Liver (tissue), 9 donors: ENCODE data around the gene KCNQ1. TPM values are rescaled to one million over a fixed set of nuclear protein-coding genes. Genes with fewer than 3 reads are reported as not detected.

ENCODE experiments used
- DNase-seq: peaks from one replicate; pipeline ENCODE4 v3.0.0-alpha.2; 2017; ENCODE audit warnings: low spot score
- H3K27ac ChIP-seq, 2 donors: one replicate each; pipeline ENCODE4 v1.7.0; 2013; ENCODE audit warnings: inconsistent platforms in 2 of 2, low read length in 2 of 2, control low read depth in 1 of 2, low read depth in 1 of 2, mild to moderate bottlenecking in 1 of 2
- H3K27me3 ChIP-seq, 4 donors: one replicate each; pipeline versions ENCODE4 v1.6.1 to v1.7.0; 2013; ENCODE audit warnings: low read length in 3 of 4, inconsistent platforms in 1 of 4, mild to moderate bottlenecking in 1 of 4, moderate library complexity in 1 of 4; ENCODE audit not compliant: control insufficient read depth in 4 of 4, insufficient read depth in 4 of 4
- H3K36me3 ChIP-seq, 4 donors: one replicate each; pipeline versions ENCODE4 v1.6.1 to v1.7.0; 2013; ENCODE audit warnings: low read length in 3 of 4, mild to moderate bottlenecking in 3 of 4, low read depth in 1 of 4, moderate library complexity in 1 of 4; ENCODE audit not compliant: control insufficient read depth in 4 of 4, insufficient read depth in 3 of 4
- H3K4me1 ChIP-seq, 4 donors: one replicate each; pipeline versions ENCODE4 v1.6.1 to v1.7.0; 2013; ENCODE audit warnings: low read length in 3 of 4, mild to moderate bottlenecking in 3 of 4, moderate library complexity in 1 of 4; ENCODE audit not compliant: control insufficient read depth in 4 of 4, insufficient read depth in 4 of 4
- H3K4me3 ChIP-seq, 3 donors: one replicate each; pipeline versions ENCODE4 v1.6.1 to v1.7.0; 2013; ENCODE audit warnings: low read length in 3 of 3, control low read depth in 1 of 3, low read depth in 1 of 3, mild to moderate bottlenecking in 1 of 3
- H3K9ac ChIP-seq, 2 donors: one replicate each; pipeline ENCODE4 v1.7.0; 2013; ENCODE audit warnings: low read length in 2 of 2, mild to moderate bottlenecking in 2 of 2, moderate library complexity in 2 of 2, control low read depth in 1 of 2, low read depth in 1 of 2
- H3K9me3 ChIP-seq, 4 donors: one replicate each; pipeline versions ENCODE4 v1.6.1 to v1.7.0; 2013; ENCODE audit warnings: low read length in 3 of 4; ENCODE audit not compliant: control insufficient read depth in 4 of 4
- FOXA1 ChIP-seq: IDR thresholded peaks from 2 replicates; pipeline ENCODE4 v1.6.1; 2016; ENCODE audit warnings: antibody characterized with exemption
- FOXA2 ChIP-seq: IDR thresholded peaks from 2 replicates; pipeline ENCODE4 v1.6.1; 2016; ENCODE audit warnings: antibody characterized with exemption
- GABPA ChIP-seq, 2 donors: IDR thresholded peaks in 1 of 2; conservative IDR thresholded peaks in 1 of 2; 2 replicates each; pipeline ENCODE4 v1.6.1; 2016; ENCODE audit warnings: antibody characterized with exemption in 2 of 2, mild to moderate bottlenecking in 1 of 2, moderate library complexity in 1 of 2
- HNF4A ChIP-seq, 2 donors: conservative IDR thresholded peaks; 2 replicates each; pipeline ENCODE4 v1.6.1; 2016; ENCODE audit warnings: antibody characterized with exemption in 2 of 2, mild to moderate bottlenecking in 2 of 2
- HNF4G ChIP-seq: IDR thresholded peaks from 2 replicates; pipeline ENCODE4 v1.6.1; 2016; ENCODE audit warnings: antibody characterized with exemption
- JUND ChIP-seq, 2 donors: IDR thresholded peaks; 2 replicates each; pipeline ENCODE4 v1.6.1; 2016; ENCODE audit warnings: antibody characterized with exemption in 2 of 2
- MAX ChIP-seq: IDR thresholded peaks from 2 replicates; pipeline ENCODE4 v1.6.1; 2016; ENCODE audit warnings: antibody characterized with exemption
- NR2F2 ChIP-seq: IDR thresholded peaks from 2 replicates; pipeline ENCODE4 v1.6.1; 2016; ENCODE audit warnings: antibody characterized with exemption
- RAD21 ChIP-seq, 2 donors: IDR thresholded peaks; 2 replicates each; pipeline ENCODE4 v1.6.1; 2016; ENCODE audit warnings: antibody characterized with exemption in 2 of 2, mild to moderate bottlenecking in 2 of 2
- REST ChIP-seq: IDR thresholded peaks from 2 replicates; pipeline ENCODE4 v1.6.1; 2016; ENCODE audit warnings: antibody characterized with exemption, mild to moderate bottlenecking
- RXRA ChIP-seq, 2 donors: IDR thresholded peaks; 2 replicates each; pipeline ENCODE4 v1.6.1; 2017 to 2018; ENCODE audit warnings: antibody characterized with exemption in 2 of 2, mild to moderate bottlenecking in 1 of 2
- SP1 ChIP-seq: IDR thresholded peaks from 2 replicates; pipeline ENCODE4 v1.6.1; 2018; ENCODE audit warnings: antibody characterized with exemption, mild to moderate bottlenecking
- TAF1 ChIP-seq: conservative IDR thresholded peaks from 2 replicates; pipeline ENCODE4 v1.6.1; 2016; ENCODE audit warnings: antibody characterized with exemption, mild to moderate bottlenecking
- YY1 ChIP-seq: IDR thresholded peaks from 2 replicates; pipeline ENCODE4 v1.6.1; 2016; ENCODE audit warnings: antibody characterized with exemption, mild to moderate bottlenecking
- ZBTB33 ChIP-seq: IDR thresholded peaks from 2 replicates; pipeline ENCODE4 v1.6.1; 2016; ENCODE audit warnings: antibody characterized with exemption
- WGBS: extraction: QIAGEN DNeasy Blood & Tissue Kit; methylation state at CpG from one replicate; pipeline ENCODE4 v1.1.7; 2013; 5-methylcytosine and 5-hydroxymethylcytosine counted together
- polyA plus RNA-seq, 2 donors: library from polyadenylated mRNA; stranded (reverse) in 1 of 2; unstranded in 1 of 2; fragments of 200-250 nt in 1 of 2; fragments of >200 nt in 1 of 2; fragmentation: Nextera tagmentation in 1 of 2; extraction: Ambion mirVana in 1 of 2; gene quantifications; one replicate each; pipeline versions ENCODE4 v1.2.1 to v1.2.3, GENCODE V29; 2013 to 2015
- total RNA-seq, 2 donors: library from RNA; depleted of rRNA; stranded (reverse); fragments of >200 nt; gene quantifications; one replicate each; pipeline ENCODE4 v1.2.3, GENCODE V29; 2014
- TF ChIP-seq, protein P1 (sequence below): fragments of 150-350 bp; IDR thresholded peaks from 2 replicates; pipeline ENCODE4 v1.5.1; 2017; ENCODE audit warnings: improper control_type of control experiment, low read depth, low read length; ENCODE audit not compliant: missing input control
- TF ChIP-seq, protein P2 (sequence below): IDR thresholded peaks from 2 replicates; pipeline ENCODE4 v1.6.1; 2016; ENCODE audit warnings: antibody characterized with exemption
- donor health status: healthy.
- donor health status: healthy.
- donor health status: healthy.
- donor health status: healthy.
- donor health status: healthy.

KCNQ1 gene
- total and polyA plus RNA-seq, 4 donors, result 0.31 to 2.2 (median 1.5) TPM

DNA sequence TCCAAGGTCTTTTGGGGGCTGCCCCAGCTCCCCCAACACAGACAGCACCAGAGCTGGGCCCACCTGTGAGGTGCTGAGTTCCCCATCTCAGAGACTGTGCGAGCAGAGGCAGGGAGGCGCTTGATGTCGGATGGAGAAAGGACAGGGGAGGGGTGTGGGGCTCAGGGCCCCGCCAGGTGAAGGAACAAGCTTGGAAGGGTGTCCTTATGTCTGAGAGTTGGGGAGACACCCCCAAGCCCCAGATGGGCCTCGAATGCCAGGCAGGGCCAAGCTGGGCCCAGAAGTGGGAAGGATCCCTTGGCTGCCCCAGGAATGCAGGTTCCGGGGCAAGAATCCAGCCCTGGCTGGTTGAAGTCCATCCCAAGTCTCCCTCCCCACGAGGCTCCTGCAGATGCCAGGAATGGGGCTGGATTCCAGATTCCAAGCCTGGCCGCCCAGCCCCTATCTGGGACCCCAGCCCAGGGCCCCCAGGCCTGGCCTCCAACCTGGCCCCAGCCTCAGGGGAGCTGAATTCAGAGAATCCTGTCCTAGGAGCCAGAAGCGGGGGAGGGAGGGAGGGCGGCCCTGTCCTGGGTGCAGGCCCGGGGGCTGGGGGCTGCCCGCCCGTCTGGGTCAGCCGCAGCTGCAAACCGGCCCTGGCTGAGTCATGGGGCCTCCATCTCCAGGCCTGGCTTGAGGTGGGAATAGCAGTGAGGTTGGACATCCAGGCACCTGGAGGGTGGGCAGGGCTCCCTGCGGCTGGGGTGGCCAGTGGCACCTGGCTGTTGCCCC is 389.9 kb downstream of the KCNQ1 start:
- TF ChIP-seq, protein P1, sequence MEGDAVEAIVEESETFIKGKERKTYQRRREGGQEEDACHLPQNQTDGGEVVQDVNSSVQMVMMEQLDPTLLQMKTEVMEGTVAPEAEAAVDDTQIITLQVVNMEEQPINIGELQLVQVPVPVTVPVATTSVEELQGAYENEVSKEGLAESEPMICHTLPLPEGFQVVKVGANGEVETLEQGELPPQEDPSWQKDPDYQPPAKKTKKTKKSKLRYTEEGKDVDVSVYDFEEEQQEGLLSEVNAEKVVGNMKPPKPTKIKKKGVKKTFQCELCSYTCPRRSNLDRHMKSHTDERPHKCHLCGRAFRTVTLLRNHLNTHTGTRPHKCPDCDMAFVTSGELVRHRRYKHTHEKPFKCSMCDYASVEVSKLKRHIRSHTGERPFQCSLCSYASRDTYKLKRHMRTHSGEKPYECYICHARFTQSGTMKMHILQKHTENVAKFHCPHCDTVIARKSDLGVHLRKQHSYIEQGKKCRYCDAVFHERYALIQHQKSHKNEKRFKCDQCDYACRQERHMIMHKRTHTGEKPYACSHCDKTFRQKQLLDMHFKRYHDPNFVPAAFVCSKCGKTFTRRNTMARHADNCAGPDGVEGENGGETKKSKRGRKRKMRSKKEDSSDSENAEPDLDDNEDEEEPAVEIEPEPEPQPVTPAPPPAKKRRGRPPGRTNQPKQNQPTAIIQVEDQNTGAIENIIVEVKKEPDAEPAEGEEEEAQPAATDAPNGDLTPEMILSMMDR, result no peak
- TF ChIP-seq TAF1, result no peak
- TF ChIP-seq, protein P2, sequence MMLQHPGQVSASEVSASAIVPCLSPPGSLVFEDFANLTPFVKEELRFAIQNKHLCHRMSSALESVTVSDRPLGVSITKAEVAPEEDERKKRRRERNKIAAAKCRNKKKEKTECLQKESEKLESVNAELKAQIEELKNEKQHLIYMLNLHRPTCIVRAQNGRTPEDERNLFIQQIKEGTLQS, result no peak
- no peak for TF ChIP-seq HNF4A (conservative IDR thresholded peaks at IDR 0.05)
- no peak for TF ChIP-seq REST
- no peak for TF ChIP-seq FOXA2
- TF ChIP-seq YY1, result no peak
- no peak for TF ChIP-seq ZBTB33
- no peak for TF ChIP-seq FOXA1
- no peak for TF ChIP-seq MAX
- no peak for TF ChIP-seq HNF4G
- TF ChIP-seq NR2F2, result no peak
- no peak for TF ChIP-seq SP1
- TF ChIP-seq GABPA (IDR thresholded peaks at IDR 0.05 in 1 of 2, conservative IDR thresholded peaks at IDR 0.05 in 1 of 2), result no peak
- 85% methylated on average over 16 of the region's 16 CpGs for WGBS
- Histone ChIP-seq H3K4me3 (no peak overlapping the region), H3K4me1 (no peaks in the 10 kb centered on the region), H3K9ac (no peak overlapping the region), H3K9me3 (peaks cover 0 to 2% (median under 1%) of the 10 kb centered on the region in 4 donors), H3K27ac (no peak overlapping the region), H3K27me3 (no peaks in the 10 kb centered on the region), H3K36me3 (no peaks in the 10 kb centered on the region)
- DNase-seq, result no peak

- H3K9ac ChIP-seq, result no peak overlapping the region
- no peak for DNase-seq
- TF ChIP-seq RXRA (IDR thresholded peaks at IDR 0.05) (no peak), MAX (no peak), NR2F2 (no peak), RAD21 (IDR thresholded peaks at IDR 0.05) (no peak), JUND (IDR thresholded peaks at IDR 0.05) (no peak), REST (no peak), TAF1 (no peak), FOXA2 (no peak), HNF4A (conservative IDR thresholded peaks at IDR 0.05) (no peak), HNF4G (no peak)
- TF ChIP-seq, protein P1, result no peak
These were observed 390.5 kb downstream of the KCNQ1 start for GRCh38 chr11:2835296-2835695.

More at GRCh38 chr11:2835296-2835695, 390.5 kb downstream of the KCNQ1 start:
- no peaks in the 10 kb centered on the region for H3K27me3 ChIP-seq
- H3K4me1 ChIP-seq, result no peaks in the 10 kb centered on the region
- H3K36me3 ChIP-seq, result no peaks in the 10 kb centered on the region
- WGBS, result 88% methylated on average over 6 of the region's 6 CpGs
- H3K4me3 ChIP-seq, result no peak overlapping the region
- no peak overlapping the region for H3K27ac ChIP-seq
- no peaks in the 10 kb centered on the region for H3K9me3 ChIP-seq
